HEK293T (cell line): Measurements from ENCODE around the gene KANSL1L.

Source experiments
- L3MBTL2 ChIP-seq: fragments of 450-650 bp; conservative IDR thresholded peaks from 2 replicates; pipeline ENCODE4 v1.6.1; 2016; ENCODE audit warnings: mild to moderate bottlenecking
- ZNF384 ChIP-seq: fragments of 450-650 bp; IDR thresholded peaks from 2 replicates; pipeline ENCODE4 v1.6.1; 2016

DNA sequence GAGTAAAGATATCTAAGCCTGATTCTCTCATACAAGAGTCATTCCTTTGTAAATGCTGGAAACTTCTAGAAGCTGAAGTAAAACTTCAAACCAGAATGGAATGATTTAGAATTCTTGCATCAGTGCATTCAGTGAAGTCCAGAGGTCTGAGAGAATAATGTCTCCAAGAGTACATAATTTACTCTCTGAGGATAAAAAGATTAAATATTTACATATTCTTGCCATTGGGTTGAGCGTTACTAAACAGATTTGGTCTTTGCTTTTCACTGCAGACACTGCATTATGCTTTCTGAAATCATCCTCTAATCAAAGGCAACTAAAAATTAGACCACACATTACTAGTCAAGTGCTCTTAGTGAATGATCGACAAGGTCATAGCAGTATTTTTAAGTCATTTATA is 26.5 kb upstream of the KANSL1L start:
- TF ChIP-seq L3MBTL2, result no peak
- TF ChIP-seq ZNF384, result no peak
